CD4-positive, alpha-beta T cell (primary cell): ENCODE data around the gene APOL2. TPM values are rescaled to one million over a fixed set of nuclear protein-coding genes. Genes with fewer than 3 reads are reported as not detected.

Source experiments
- ATAC-seq: fragments of 200-7000 bp; cut with Tn5 transposase; one replicate; pipeline ENCODE4 v1.10.0; 2022; ENCODE audit warnings: mild to moderate bottlenecking; ENCODE audit not compliant: poor library complexity
- CTCF ChIA-PET: fragments of 350-600 bp; sonication (Branson Sonifier 250); formaldehyde crosslinking; loops from one replicate; lab custom pipeline; 2021; ENCODE audit warnings: antibody characterized with exemption, inconsistent platforms; lab: Charles Lee
- POLR2A ChIA-PET: fragments of 350-600 bp; sonication (Branson Sonifier 250); formaldehyde crosslinking; loops from one replicate; lab custom pipeline; 2021; ENCODE audit warnings: antibody characterized with exemption, inconsistent platforms; lab: Charles Lee
- DNase-seq, 14 experiments: peaks; one replicate each; pipeline ENCODE4 v3.0.0-alpha.2; 2013 to 2020; ENCODE audit warnings: mixed read lengths in 2 of 14
- H3K27ac ChIP-seq, 2 donors: one replicate each; pipeline versions ENCODE4 v1.5.1 to v1.7.0; 2013; ENCODE audit warnings: low read length in 2 of 2, low read depth in 1 of 2, mild to moderate bottlenecking in 1 of 2
- H3K27me3 ChIP-seq, 2 experiments: 1 replicate in 1 of 2; 2 replicates in 1 of 2; pipeline versions ENCODE4 v1.6.1 to v1.7.0; 2013; ENCODE audit warnings: low read length in 2 of 2, control low read depth in 1 of 2, mild to moderate bottlenecking in 1 of 2, moderate library complexity in 1 of 2; ENCODE audit not compliant: insufficient read depth in 2 of 2, control insufficient read depth in 1 of 2
- H3K36me3 ChIP-seq: one replicate; pipeline ENCODE4 v1.6.1; 2013; ENCODE audit warnings: low read length, control low read depth; ENCODE audit not compliant: insufficient read depth
- H3K4me1 ChIP-seq: one replicate; pipeline ENCODE4 v1.6.1; 2013; ENCODE audit warnings: low read length, control low read depth; ENCODE audit not compliant: insufficient read depth
- H3K4me3 ChIP-seq: one replicate; pipeline ENCODE4 v1.5.1; 2013; ENCODE audit warnings: mild to moderate bottlenecking, low read length, moderate library complexity
- H3K9me3 ChIP-seq, 2 experiments: 1 replicate in 1 of 2; 2 replicates in 1 of 2; pipeline versions ENCODE4 v1.6.1 to v1.7.0; 2013; ENCODE audit warnings: low read length in 2 of 2, mild to moderate bottlenecking in 2 of 2, control low read depth in 1 of 2, moderate library complexity in 1 of 2; ENCODE audit not compliant: control insufficient read depth in 1 of 2, insufficient read depth in 1 of 2
- H3K27ac Mint-ChIP-seq: one replicate; pipeline ENCODE4 v1.8.0; 2020; ENCODE audit warnings: mixed read lengths
- H3K27me3 Mint-ChIP-seq: one replicate; pipeline ENCODE4 v1.8.0; 2021; ENCODE audit warnings: mixed read lengths
- H3K36me3 Mint-ChIP-seq: one replicate; pipeline ENCODE4 v1.8.0; 2021; ENCODE audit warnings: low read depth, mixed read lengths
- H3K4me1 Mint-ChIP-seq: one replicate; pipeline ENCODE4 v1.8.0; 2021; ENCODE audit warnings: low read depth, mixed read lengths
- H3K4me3 Mint-ChIP-seq: one replicate; pipeline ENCODE4 v1.8.0; 2020; ENCODE audit warnings: mild to moderate bottlenecking, mixed read lengths
- H3K9me3 Mint-ChIP-seq: one replicate; pipeline ENCODE4 v1.8.0; 2020; ENCODE audit warnings: mixed read lengths
- intact Hi-C, 2 experiments: fragments of 100-400 bp; cut with DNase I in 1 of 2; cut with micrococcal nuclease in 1 of 2; formaldehyde crosslinking; loops; one replicate each; pipeline versions ENCODE4 v1.15.1 to v1.9.0; 2023 to 2025; cut with DNase I, micrococcal nuclease
- total RNA-seq, 174 experiments: library from RNA in 2 of 174; stranded (reverse) in 2 of 174; gene quantifications; one replicate each; pipeline ENCODE4 v1.2.3 and lab custom pipeline; 2021 to 2026
- TF ChIP-seq, protein P1 (sequence below): fragments of 200-600 bp; IDR thresholded peaks from one replicate; pipeline ENCODE4 v1.8.0; 2022; ENCODE audit warnings: antibody characterized with exemption, mild to moderate bottlenecking

The APOL2 gene
- total RNA-seq, 2 experiments from 2014 or later: 17.8 to 21.8 TPM

DNA sequence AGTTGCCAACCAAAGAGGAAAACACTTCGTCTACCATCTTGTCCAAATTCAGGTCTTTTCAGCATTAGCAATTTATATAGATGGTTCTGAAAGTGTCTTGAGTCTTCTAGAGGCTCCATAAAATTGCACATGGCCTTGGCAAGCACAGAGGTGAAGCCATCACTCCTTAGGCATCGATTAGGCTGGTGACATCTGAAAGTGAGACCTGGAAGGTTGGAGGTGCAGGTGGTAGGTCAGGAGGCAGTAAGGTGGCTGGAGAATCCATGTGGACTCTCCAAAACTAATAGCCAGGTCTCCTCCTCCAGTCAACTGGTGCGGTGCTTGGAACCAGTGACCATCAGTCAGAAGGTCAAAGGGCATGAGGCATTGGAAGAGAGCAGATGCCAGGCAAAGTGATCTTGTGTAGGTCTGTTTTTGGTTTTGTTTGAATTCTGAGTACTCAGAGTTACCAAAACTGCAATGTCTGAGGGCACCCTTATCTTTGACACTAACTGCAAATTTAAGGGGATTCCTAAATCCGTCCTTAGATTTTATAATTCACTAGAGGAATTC lies 6.6 kb upstream of the APOL2 start:
- DNase-seq (no peak), ATAC-seq (no peak)
- H3K27ac Mint-ChIP-seq: no peak overlapping the region
- peaks cover 2% of the 10 kb centered on the region for H3K9me3 Mint-ChIP-seq
- no peaks in the 10 kb centered on the region for H3K36me3 ChIP-seq
- ChIA-PET POLR2A (no interaction called here), CTCF (no interaction called here)
- no peak overlapping the region for H3K4me3 Mint-ChIP-seq
- no peaks in the 10 kb centered on the region for H3K27me3 Mint-ChIP-seq
- no peaks in the 10 kb centered on the region for H3K36me3 Mint-ChIP-seq
- TF ChIP-seq, protein P1, sequence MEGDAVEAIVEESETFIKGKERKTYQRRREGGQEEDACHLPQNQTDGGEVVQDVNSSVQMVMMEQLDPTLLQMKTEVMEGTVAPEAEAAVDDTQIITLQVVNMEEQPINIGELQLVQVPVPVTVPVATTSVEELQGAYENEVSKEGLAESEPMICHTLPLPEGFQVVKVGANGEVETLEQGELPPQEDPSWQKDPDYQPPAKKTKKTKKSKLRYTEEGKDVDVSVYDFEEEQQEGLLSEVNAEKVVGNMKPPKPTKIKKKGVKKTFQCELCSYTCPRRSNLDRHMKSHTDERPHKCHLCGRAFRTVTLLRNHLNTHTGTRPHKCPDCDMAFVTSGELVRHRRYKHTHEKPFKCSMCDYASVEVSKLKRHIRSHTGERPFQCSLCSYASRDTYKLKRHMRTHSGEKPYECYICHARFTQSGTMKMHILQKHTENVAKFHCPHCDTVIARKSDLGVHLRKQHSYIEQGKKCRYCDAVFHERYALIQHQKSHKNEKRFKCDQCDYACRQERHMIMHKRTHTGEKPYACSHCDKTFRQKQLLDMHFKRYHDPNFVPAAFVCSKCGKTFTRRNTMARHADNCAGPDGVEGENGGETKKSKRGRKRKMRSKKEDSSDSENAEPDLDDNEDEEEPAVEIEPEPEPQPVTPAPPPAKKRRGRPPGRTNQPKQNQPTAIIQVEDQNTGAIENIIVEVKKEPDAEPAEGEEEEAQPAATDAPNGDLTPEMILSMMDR: no peak
- H3K4me3 ChIP-seq: no peak overlapping the region
- no peaks in the 10 kb centered on the region for H3K4me1 ChIP-seq
- H3K27ac ChIP-seq: no peak overlapping the region
- H3K9me3 ChIP-seq: no peaks in the 10 kb centered on the region
- H3K4me1 Mint-ChIP-seq: no peaks in the 10 kb centered on the region
- H3K27me3 ChIP-seq: no peaks in the 10 kb centered on the region
- intact Hi-C loops: no loop called here

DNA sequence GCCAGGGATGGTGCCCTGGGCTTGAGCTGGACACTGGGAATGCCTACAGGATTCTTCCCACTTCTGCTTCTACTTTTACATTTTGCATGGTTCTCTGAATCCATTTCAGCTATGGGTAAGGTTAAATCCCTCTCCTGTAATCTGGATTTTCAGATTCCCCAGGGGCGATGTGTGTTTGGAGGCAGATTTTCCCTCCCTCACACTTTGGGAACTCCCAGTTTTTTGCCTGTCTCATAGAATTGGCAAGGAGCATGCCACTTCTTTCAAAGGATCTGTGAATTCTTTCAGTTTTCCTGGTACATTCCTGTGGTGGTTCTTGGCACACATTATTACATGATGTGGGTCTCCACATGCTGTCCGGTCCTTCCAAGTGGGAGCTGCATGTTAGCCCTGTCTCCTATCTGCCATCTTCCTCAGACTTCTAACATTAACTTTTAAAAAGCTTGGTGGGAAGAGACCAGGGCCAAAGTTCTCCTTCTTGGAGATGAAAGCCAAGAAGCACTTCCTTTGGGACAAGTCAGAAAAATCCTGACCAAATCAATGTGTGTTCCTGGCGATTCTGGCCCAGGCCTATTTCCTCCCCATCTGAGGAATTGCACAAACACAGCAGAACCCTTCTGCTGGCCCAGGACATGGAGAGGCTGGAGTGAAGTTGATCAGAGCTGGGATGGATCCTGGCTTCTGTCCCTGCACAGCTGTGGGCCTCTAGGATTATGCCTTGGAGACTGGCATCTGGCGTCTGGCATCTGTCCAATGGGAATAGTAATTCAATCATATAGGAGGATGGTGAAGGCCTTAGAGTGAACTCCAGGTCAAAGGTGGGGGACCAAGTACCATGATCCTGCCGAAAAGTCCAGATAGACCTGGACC lies 5.4 kb upstream of the APOL2 start:
- Mint-ChIP-seq H3K27me3 (no peaks in the 10 kb centered on the region), H3K36me3 (no peaks in the 10 kb centered on the region), H3K9me3 (peaks cover 2% of the 10 kb centered on the region), H3K27ac (no peak overlapping the region), H3K4me1 (peaks cover 4% of the 10 kb centered on the region), H3K4me3 (no peak overlapping the region)
- ATAC-seq (no peak), DNase-seq (no peak)
- Histone ChIP-seq H3K27me3 (no peaks in the 10 kb centered on the region), H3K9me3 (no peaks in the 10 kb centered on the region), H3K27ac (no peak overlapping the region), H3K36me3 (no peaks in the 10 kb centered on the region), H3K4me3 (no peak overlapping the region), H3K4me1 (peaks cover 4% of the 10 kb centered on the region)
- ChIA-PET POLR2A (no interaction called here), CTCF (no interaction called here)
- intact Hi-C loops: no loop called here
- TF ChIP-seq, protein P1: no peak

DNA sequence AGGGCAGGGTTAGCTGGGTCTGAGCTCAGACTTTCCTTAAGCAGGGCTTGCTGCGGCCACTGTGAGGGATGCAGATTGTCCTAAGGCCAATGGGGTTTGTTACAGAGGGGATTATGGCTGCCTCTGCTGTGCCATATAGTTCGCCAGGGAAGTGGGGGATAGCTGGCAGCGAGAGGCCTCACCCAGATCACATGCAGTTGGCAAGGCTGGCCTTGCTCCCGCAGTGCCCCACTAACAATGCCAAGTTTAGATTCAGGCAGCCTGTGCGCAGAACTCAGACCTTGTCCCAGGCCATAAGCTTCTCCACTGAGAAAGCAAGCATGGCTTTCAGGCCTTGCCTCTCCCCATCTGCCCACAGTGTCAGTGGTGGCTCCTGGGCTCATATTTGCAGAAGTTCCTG lies 4.7 kb upstream of the APOL2 start:
- intact Hi-C loops: no loop called here
- ChIA-PET CTCF (no interaction called here), POLR2A (no interaction called here)
- no peak overlapping the region for H3K4me3 Mint-ChIP-seq
- peaks cover 11% of the 10 kb centered on the region for H3K4me1 Mint-ChIP-seq
- Histone ChIP-seq H3K4me1 (peaks cover 9% of the 10 kb centered on the region), H3K27me3 (no peaks in the 10 kb centered on the region), H3K36me3 (no peaks in the 10 kb centered on the region), H3K27ac (no peak overlapping the region), H3K4me3 (no peak overlapping the region), H3K9me3 (no peaks in the 10 kb centered on the region)
- no peaks in the 10 kb centered on the region for H3K27me3 Mint-ChIP-seq
- TF ChIP-seq, protein P1: no peak
- peaks cover 6% of the 10 kb centered on the region for H3K36me3 Mint-ChIP-seq
- peaks cover 2% of the 10 kb centered on the region for H3K9me3 Mint-ChIP-seq
- ATAC-seq (no peak), DNase-seq (no peak)
- H3K27ac Mint-ChIP-seq: no peak overlapping the region
